Measurements from ENCODE around the gene NIPAL1.

Gene NIPAL1

GRCh38 chr4:48027653-48028052, 11.1 kb downstream of the NIPAL1 start:
- DNase-seq: no peak

GRCh38 chr4:48028696-48029095, 12.1 kb downstream of the NIPAL1 start:
- peak; percentile 16 to 44 for DNase-seq

GRCh38 chr4:48030470-48030869, 13.9 kb downstream of the NIPAL1 start:
- DNase-seq: no peak

- DNase-seq: no peak
These were observed 15.4 kb downstream of the NIPAL1 start for GRCh38 chr4:48031802-48032525.

GRCh38 chr4:48032721-48033120, 16.1 kb downstream of the NIPAL1 start:
- DNase-seq: peak; percentile 17 to 30

- DNase-seq: no peak
These were observed 16.8 kb downstream of the NIPAL1 start for GRCh38 chr4:48033412-48033811.

GRCh38 chr4:48033825-48034413, 17.3 kb downstream of the NIPAL1 start:
- peak in 1 of 2 experiments; percentile 34 for DNase-seq

GRCh38 chr4:48035952-48036351, 19.4 kb downstream of the NIPAL1 start:
- DNase-seq: no peak

GRCh38 chr4:48037117-48037462, 20.5 kb downstream of the NIPAL1 start:
- no peak for DNase-seq

GRCh38 chr4:48038666-48039065, 22.1 kb downstream of the NIPAL1 start:
- DNase-seq: no peak

GRCh38 chr4:48039561-48039960, 23.0 kb downstream of the NIPAL1 start:
- DNase-seq: no peak

- DNase-seq: no peak
These were observed 25.1 kb downstream of the NIPAL1 start for GRCh38 chr4:48041535-48042137.

GRCh38 chr4:48042979-48043461, 26.4 kb downstream of the NIPAL1 start:
- DNase-seq: no peak

GRCh38 chr4:48043504-48043903, 26.9 kb downstream of the NIPAL1 start:
- no peak for DNase-seq

GRCh38 chr4:48044298-48044697, 27.7 kb downstream of the NIPAL1 start:
- peak in 1 of 2 experiments; percentile 7 for DNase-seq

- DNase-seq: no peak
These were observed 29.5 kb downstream of the NIPAL1 start for GRCh38 chr4:48046059-48046458.

GRCh38 chr4:48047421-48047844, 30.9 kb downstream of the NIPAL1 start:
- DNase-seq: no peak

GRCh38 chr4:48047896-48048295, 31.3 kb downstream of the NIPAL1 start:
- no peak for DNase-seq

GRCh38 chr4:48049483-48049882, 32.9 kb downstream of the NIPAL1 start:
- no peak for DNase-seq

- no peak for DNase-seq
These were observed 34.5 kb downstream of the NIPAL1 start for GRCh38 chr4:48051078-48051477.

- no peak for DNase-seq
These were observed 42.3 kb downstream of the NIPAL1 start for GRCh38 chr4:48058617-48059530.

- no peak for DNase-seq
These were observed 47.8 kb downstream of the NIPAL1 start for GRCh38 chr4:48064349-48064748.

GRCh38 chr4:48065587-48066052, 49.0 kb downstream of the NIPAL1 start:
- no peak for DNase-seq
